Mucosa of gallbladder (tissue), 1 donor: ENCODE results near the gene TMEM150B. TPM values are rescaled to one million over a fixed set of nuclear protein-coding genes. Genes with fewer than 3 reads are reported as not detected.
A peak's percentile ranks its signal among the peaks of the same experiment; 100 is the strongest.
"Not testable (repeated sequence)": the region's sequence is repeated elsewhere in the genome, so short reads cannot be mapped to it uniquely, and the experiment has no call there.

Experiments
- DNase-seq: peaks from one replicate; pipeline ENCODE4 v3.0.0-alpha.2; 2020; ENCODE audit warnings: low spot score
- total RNA-seq: library from RNA; stranded (reverse); gene quantifications from one replicate; pipeline ENCODE4 v1.2.1, GENCODE V29; 2021
- donor health status: DM: no; HTN: no; CAD: no.

Gene TMEM150B
- total RNA-seq, 1 donor from 2014 or later, result 10.1 TPM

- peak; percentile 100 for DNase-seq
Measured at GRCh38 chr19:55339105-55339888, 14.2 kb upstream of the TMEM150B start, which contains the start of gene KMT5C. Gene KMT5C, plus strand, starts transcription at chr19:55339876. Its CDS starts 2,061 bp downstream, at chr19:55341937.

GRCh38 chr19:55336101-55336500 is 11.0 kb upstream of the TMEM150B start:
- DNase-seq, result no peak

- no peak for DNase-seq
Measured at GRCh38 chr19:55333870-55334269, 8.7 kb upstream of the TMEM150B start.

GRCh38 chr19:55329791-55330190 is 4.7 kb upstream of the TMEM150B start:
- not testable (repeated sequence) for DNase-seq

GRCh38 chr19:55328774-55329318 is 3.7 kb upstream of the TMEM150B start:
- DNase-seq, result not testable (repeated sequence)

GRCh38 chr19:55324662-55325061 is 479 bp downstream of the TMEM150B start:
- no peak for DNase-seq

GRCh38 chr19:55322204-55322885 is 2.8 kb downstream of the TMEM150B start:
- DNase-seq, result peak; percentile 50

- DNase-seq, result no peak
Measured at GRCh38 chr19:55321466-55322137, 3.5 kb downstream of the TMEM150B start.

- no peak for DNase-seq
Measured at GRCh38 chr19:55320844-55321419, 4.2 kb downstream of the TMEM150B start.

GRCh38 chr19:55319785-55320184 is 5.4 kb downstream of the TMEM150B start:
- DNase-seq, result peak; percentile 39

- no peak for DNase-seq
Measured at GRCh38 chr19:55316646-55317045, 8.5 kb downstream of the TMEM150B start.

- no peak for DNase-seq
Measured at GRCh38 chr19:55315956-55316525, 9.1 kb downstream of the TMEM150B start.

GRCh38 chr19:55314396-55314795 is 10.7 kb downstream of the TMEM150B start:
- no peak for DNase-seq

- DNase-seq, result no peak
Measured at GRCh38 chr19:55312621-55313512, 12.3 kb downstream of the TMEM150B start.

GRCh38 chr19:55311797-55312196 is 13.3 kb downstream of the TMEM150B start:
- DNase-seq, result no peak

GRCh38 chr19:55311397-55311796 is 13.7 kb downstream of the TMEM150B start:
- DNase-seq, result no peak

GRCh38 chr19:55310498-55310897 is 14.6 kb downstream of the TMEM150B start:
- no peak for DNase-seq

- DNase-seq, result no peak
Measured at GRCh38 chr19:55309448-55309847, 15.7 kb downstream of the TMEM150B start.

- DNase-seq, result no peak
Measured at GRCh38 chr19:55308281-55308680, 16.9 kb downstream of the TMEM150B start.

- DNase-seq, result no peak
Measured at GRCh38 chr19:55306712-55307111, 18.4 kb downstream of the TMEM150B start.
